DND-41 (cell line): Measurements from ENCODE around the gene AHSA1.

ENCODE experiments used
- ATAC-seq: fragments of 200-7000 bp; cut with Tn5 transposase; 3 replicates; pipeline ENCODE4 v1.9.1; 2021; ENCODE audit warnings: low read depth; ENCODE audit not compliant: insufficient read depth
- DNase-seq: peaks from one replicate; pipeline ENCODE4 v3.0.0-alpha.2; 2020
- H2AFZ ChIP-seq: 2 replicates; pipeline ENCODE4 v1.6.0; 2012; ENCODE audit warnings: low read depth, low read length
- H3K27ac ChIP-seq: 2 replicates; pipeline ENCODE4 v1.5.1; 2012; ENCODE audit warnings: low read length, inconsistent platforms
- H3K27me3 ChIP-seq: fragments of 200-600 bp; sonication (generic); 2 replicates; pipeline ENCODE4 v1.6.0; 2012; ENCODE audit warnings: low read length, mild to moderate bottlenecking, inconsistent platforms; ENCODE audit not compliant: insufficient read depth, poor library complexity
- H3K36me3 ChIP-seq: 2 replicates; pipeline ENCODE4 v1.5.1; 2012; ENCODE audit warnings: low read length, inconsistent platforms; ENCODE audit not compliant: insufficient read depth
- H3K4me1 ChIP-seq: 2 replicates; pipeline ENCODE4 v1.5.1; 2012; ENCODE audit warnings: mild to moderate bottlenecking, low read length; ENCODE audit not compliant: insufficient read depth
- H3K4me2 ChIP-seq: 2 replicates; pipeline ENCODE4 v1.6.0; 2012; ENCODE audit warnings: mild to moderate bottlenecking, moderate library complexity, low read length, inconsistent platforms; ENCODE audit not compliant: insufficient read depth
- H3K4me3 ChIP-seq, 2 experiments: fragments of 200-600 bp in 1 of 2; shearing (Covaris generic) in 1 of 2; 2 replicates each; pipeline ENCODE4 v1.5.1; 2012 to 2016; ENCODE audit warnings: inconsistent platforms in 2 of 2, low read length in 2 of 2, mild to moderate bottlenecking in 2 of 2, low read depth in 1 of 2, moderate library complexity in 1 of 2
- H3K79me2 ChIP-seq: 2 replicates; pipeline ENCODE4 v1.6.0; 2012; ENCODE audit warnings: low read length, inconsistent platforms; ENCODE audit not compliant: insufficient read depth
- H3K9ac ChIP-seq: 2 replicates; pipeline ENCODE4 v1.6.0; 2012; ENCODE audit warnings: low read depth, mild to moderate bottlenecking, inconsistent platforms, low read length, moderate library complexity
- H3K9me3 ChIP-seq: 2 replicates; pipeline ENCODE4 v1.5.1; 2012; ENCODE audit warnings: low read length, moderate library complexity, mild to moderate bottlenecking, inconsistent platforms; ENCODE audit not compliant: insufficient read depth, severe bottlenecking
- H4K20me1 ChIP-seq: 2 replicates; pipeline ENCODE4 v1.6.0; 2012; ENCODE audit warnings: low read length; ENCODE audit not compliant: insufficient read depth
- EZH2 ChIP-seq: IDR thresholded peaks from 3 replicates; pipeline ENCODE4 v1.6.1; 2012; ENCODE audit warnings: borderline replicate concordance, low read depth, mild to moderate bottlenecking, moderate library complexity, low read length, inconsistent platforms; ENCODE audit not compliant: severe bottlenecking
- TF ChIP-seq, protein P1 (sequence below): IDR thresholded peaks from 2 replicates; pipeline ENCODE4 v1.5.1; 2012; ENCODE audit warnings: borderline replicate concordance, low read length, moderate library complexity, mild to moderate bottlenecking; ENCODE audit not compliant: poor library complexity, severe bottlenecking; ENCODE audit errors: extremely low read depth

Gene AHSA1

GRCh38 chr14:77457115-77457521 lies 775 bp upstream of the AHSA1 start:
- H3K79me2 ChIP-seq: peaks cover 64% of the 10 kb centered on the region
- H3K9me3 ChIP-seq: no peaks in the 10 kb centered on the region
- DNase-seq: no peak
- peak overlapping the region; percentile 87 for H3K4me2 ChIP-seq
- peak; percentile 18; the same call in 2 of the 3 replicates for ATAC-seq
- peak overlapping the region; percentile 94 for H3K9ac ChIP-seq
- peaks cover 31% of the 10 kb centered on the region for H4K20me1 ChIP-seq
- H3K4me3 ChIP-seq: peak overlapping the region; percentile 78 to 82
- H3K27me3 ChIP-seq: no peaks in the 10 kb centered on the region
- peak overlapping the region; percentile 79 for H2AFZ ChIP-seq
- H3K27ac ChIP-seq: peak overlapping the region; percentile 76
- peaks cover 38% of the 10 kb centered on the region for H3K4me1 ChIP-seq
- peaks cover 42% of the 10 kb centered on the region for H3K36me3 ChIP-seq
- TF ChIP-seq, protein P1, sequence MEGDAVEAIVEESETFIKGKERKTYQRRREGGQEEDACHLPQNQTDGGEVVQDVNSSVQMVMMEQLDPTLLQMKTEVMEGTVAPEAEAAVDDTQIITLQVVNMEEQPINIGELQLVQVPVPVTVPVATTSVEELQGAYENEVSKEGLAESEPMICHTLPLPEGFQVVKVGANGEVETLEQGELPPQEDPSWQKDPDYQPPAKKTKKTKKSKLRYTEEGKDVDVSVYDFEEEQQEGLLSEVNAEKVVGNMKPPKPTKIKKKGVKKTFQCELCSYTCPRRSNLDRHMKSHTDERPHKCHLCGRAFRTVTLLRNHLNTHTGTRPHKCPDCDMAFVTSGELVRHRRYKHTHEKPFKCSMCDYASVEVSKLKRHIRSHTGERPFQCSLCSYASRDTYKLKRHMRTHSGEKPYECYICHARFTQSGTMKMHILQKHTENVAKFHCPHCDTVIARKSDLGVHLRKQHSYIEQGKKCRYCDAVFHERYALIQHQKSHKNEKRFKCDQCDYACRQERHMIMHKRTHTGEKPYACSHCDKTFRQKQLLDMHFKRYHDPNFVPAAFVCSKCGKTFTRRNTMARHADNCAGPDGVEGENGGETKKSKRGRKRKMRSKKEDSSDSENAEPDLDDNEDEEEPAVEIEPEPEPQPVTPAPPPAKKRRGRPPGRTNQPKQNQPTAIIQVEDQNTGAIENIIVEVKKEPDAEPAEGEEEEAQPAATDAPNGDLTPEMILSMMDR: no peak
- TF ChIP-seq EZH2: no peak

DNA sequence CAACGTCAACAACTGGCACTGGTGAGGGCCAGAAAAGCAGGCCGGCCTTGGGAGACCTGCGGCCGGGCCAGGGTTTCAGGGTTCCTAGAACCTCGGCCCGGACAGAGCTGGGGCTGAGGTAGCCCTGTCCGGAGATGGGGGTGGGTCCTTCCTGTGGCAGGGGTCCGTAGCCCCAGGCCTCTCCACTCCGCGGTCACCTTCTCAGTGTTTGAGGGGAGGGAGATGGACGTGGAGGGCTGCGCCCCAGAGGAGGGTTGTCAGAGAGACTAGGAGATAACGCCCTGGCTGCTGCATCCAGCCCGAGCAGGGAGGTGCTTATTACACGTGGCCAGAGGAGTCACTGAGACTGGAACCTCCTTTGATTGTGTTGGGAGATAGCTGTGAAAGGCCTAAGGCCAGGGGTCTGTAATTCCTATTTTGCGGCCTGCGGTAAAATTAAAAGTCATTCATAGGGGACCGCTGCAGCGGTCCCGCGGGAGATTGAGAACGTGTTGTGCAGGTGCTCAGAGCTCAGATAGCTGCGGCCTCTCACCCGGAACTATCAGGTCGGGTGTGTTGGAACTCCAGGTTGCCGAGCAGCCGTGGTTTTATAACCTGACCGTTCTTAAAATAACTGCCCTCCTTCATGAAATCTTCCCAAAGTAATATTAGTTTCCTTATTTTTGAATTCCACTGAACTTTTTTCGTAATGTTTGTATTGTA lies 507 bp downstream of the AHSA1 start:
- peaks cover 64% of the 10 kb centered on the region for H3K79me2 ChIP-seq
- H3K4me1 ChIP-seq: peaks cover 38% of the 10 kb centered on the region
- ATAC-seq: peak; percentile 16; the same call in 2 of the 3 replicates
- TF ChIP-seq, protein P1: no peak
- no peak for TF ChIP-seq EZH2
- H2AFZ ChIP-seq: peak overlapping the region; percentile 97
- H3K4me2 ChIP-seq: peak overlapping the region; percentile 87
- H4K20me1 ChIP-seq: peaks cover 40% of the 10 kb centered on the region
- H3K9me3 ChIP-seq: no peaks in the 10 kb centered on the region
- no peaks in the 10 kb centered on the region for H3K27me3 ChIP-seq
- peaks cover 47% of the 10 kb centered on the region for H3K36me3 ChIP-seq
- peak overlapping the region; percentile 94 for H3K9ac ChIP-seq
- peak overlapping the region; percentile 99 for H3K27ac ChIP-seq
- peak overlapping the region; percentile 78 to 82 for H3K4me3 ChIP-seq
- DNase-seq: peak; percentile 46

GRCh38 chr14:77459072-77459723 lies 1.3 kb downstream of the AHSA1 start:
- no peak for ATAC-seq
- Histone ChIP-seq H3K4me2 (peak overlapping the region; percentile 87), H4K20me1 (peaks cover 43% of the 10 kb centered on the region), H3K9me3 (no peaks in the 10 kb centered on the region), H3K79me2 (peaks cover 64% of the 10 kb centered on the region), H3K27me3 (no peaks in the 10 kb centered on the region), H3K36me3 (peaks cover 55% of the 10 kb centered on the region), H3K27ac (peak overlapping the region; percentile 99), H3K4me1 (peaks cover 38% of the 10 kb centered on the region), H2AFZ (no peak overlapping the region), H3K4me3 (peak overlapping the region; percentile 78 to 82), H3K9ac (peak overlapping the region; percentile 94)
- no peak for TF ChIP-seq EZH2
- TF ChIP-seq, protein P1: peak; percentile 67
- peak; percentile 62 for DNase-seq
